Activated CD4-positive, alpha-beta T cell treated with anti-CD3 and anti-CD28 coated beads, Interleukin-2, Interleukin-4, amounts not matched to agents 100 ng/mL and 50 ng/mL, durations not matched to agents 16 hours and 8 hours (primary cell): Measurements from ENCODE around the gene MRPS5.

Experiments used
- DNase-seq: peaks from one replicate; pipeline ENCODE4 v3.0.0-alpha.2; 2020; ENCODE audit warnings: low spot score

MRPS5 gene

DNA sequence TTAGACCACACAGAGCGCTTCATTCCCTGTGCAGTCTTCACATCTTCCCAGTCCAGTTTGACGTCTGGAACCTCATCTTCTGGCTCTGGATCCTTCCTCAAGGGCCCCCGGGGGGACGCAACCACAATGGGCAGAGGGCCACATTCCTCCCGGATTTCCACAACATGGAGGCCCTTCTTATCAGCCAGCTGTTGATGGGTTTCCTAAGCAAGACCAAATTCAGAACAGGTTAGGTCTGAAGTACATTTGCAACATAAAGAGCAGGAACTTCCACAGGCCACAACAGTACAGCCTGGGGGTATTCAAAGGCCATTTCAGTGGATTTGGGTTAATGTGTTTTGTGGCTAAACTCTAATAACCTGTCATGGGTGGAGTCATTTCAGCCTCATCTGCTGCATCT, 34.2 kb downstream of the MRPS5 start:
- DNase-seq = no peak

GRCh38 chr2:95086017-95086416, 35.6 kb downstream of the MRPS5 start:
- no peak for DNase-seq

- no peak for DNase-seq
Observed at GRCh38 chr2:95082477-95082876, 39.1 kb downstream of the MRPS5 start.

DNA sequence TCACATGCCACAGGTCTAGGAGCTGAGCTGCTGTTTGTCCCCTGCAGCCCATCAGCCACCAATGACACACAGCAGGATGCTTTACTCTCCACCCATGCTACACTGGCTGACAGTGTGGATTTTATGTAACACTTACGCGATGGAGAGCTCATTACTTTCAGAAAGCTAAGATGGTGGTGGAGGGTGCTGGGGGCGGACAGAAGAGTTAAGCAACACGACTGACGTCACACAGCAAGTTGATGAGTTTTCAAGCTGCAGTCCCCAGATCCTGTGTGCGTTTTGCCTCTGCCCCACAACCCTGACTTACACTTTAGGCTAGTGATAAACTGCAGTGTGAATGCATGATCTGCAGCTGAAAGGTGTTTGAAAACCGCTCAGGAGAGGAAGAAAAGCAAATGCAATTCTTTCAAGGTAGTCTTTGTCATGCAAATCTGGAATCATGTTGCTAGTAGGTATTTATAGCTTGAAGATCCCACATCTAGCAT, 42.4 kb downstream of the MRPS5 start:
- peak; percentile 11 for DNase-seq

DNA sequence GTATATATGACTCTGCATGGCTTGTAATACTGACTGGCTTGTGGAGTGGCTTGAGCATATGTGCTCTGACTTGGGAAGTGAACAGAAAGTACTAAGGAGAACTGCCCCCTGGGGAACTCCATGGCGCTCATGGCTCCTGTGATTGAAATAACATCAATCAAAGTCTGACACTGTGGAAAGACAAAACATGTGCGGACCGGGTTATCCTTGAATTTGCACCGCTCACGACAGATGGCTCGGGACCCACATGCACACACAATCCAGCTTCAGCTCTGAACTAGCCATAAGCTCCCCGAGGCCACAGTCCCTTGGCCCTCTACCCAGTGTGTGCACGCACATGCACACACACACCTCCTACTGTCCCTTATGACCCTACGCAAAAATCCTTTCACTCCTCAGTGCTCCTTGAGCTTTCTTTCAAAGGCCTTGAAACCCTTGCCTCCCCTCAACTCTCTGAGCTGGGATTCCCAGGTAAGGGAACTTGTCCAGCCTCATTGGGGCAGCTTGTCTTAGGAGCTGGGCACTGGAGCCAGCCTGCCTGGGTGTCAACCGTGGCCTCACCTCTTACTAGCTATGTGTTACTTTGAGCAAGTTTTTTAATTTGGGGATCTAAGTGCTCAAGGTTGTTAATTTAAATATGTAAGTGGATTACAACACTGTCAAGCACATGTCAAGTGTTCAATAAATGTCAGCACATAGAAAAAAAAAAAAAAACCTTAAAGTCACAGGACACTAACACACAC, 43.6 kb downstream of the MRPS5 start:
- DNase-seq = no peak

DNA sequence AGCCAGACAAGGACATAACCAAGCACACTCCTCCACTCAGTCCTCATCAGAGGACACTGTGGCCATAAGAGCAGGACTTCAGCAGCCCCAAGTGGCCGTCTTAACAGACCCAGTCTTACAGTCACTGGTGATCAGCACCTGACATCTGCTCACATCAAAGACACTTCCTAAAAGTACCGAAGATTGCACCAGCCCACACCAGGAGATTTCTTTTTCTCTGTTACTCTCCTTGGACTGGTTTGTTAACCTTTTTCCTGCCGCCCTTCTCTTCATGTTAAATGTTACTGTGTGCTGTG, 44.1 kb downstream of the MRPS5 start:
- no peak for DNase-seq

GRCh38 chr2:95076705-95077529, 44.7 kb downstream of the MRPS5 start:
- peak; percentile 82 for DNase-seq

DNA sequence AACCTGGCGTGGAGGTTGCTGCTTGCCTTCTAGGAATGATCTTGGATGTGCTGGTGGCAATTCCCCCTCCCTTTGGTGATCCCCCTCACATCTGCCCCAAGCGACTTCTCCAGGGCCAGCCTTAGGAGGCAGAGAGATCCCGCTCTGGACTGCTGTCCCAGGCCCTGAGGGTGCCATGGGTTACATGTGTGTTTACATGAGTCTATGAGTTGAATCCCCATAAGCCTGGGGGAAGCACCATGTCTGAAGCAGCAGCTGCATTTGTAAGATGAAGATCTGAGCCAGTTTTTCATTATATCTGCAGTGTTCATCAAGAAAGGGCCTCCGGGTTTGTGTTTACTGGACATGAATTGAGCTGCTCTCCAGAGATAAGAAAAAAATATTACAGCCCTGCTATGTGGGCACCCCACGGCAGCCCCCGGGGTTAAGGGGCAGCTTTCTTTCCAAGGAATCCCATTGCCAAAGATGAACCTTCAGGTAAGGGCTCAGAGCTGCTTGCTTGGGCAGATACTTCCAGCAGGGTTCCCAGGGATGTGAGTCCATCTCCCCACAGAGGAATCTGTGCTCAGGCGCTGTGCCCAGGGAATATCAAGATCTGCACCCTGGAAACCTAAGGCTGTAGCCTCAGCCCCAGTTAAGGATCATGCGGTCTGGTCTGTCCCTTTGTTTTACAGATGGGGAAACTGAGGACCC, 46.0 kb downstream of the MRPS5 start:
- no peak for DNase-seq

- DNase-seq = peak; percentile 71
Observed at GRCh38 chr2:95074663-95075439, 46.8 kb downstream of the MRPS5 start.

DNA sequence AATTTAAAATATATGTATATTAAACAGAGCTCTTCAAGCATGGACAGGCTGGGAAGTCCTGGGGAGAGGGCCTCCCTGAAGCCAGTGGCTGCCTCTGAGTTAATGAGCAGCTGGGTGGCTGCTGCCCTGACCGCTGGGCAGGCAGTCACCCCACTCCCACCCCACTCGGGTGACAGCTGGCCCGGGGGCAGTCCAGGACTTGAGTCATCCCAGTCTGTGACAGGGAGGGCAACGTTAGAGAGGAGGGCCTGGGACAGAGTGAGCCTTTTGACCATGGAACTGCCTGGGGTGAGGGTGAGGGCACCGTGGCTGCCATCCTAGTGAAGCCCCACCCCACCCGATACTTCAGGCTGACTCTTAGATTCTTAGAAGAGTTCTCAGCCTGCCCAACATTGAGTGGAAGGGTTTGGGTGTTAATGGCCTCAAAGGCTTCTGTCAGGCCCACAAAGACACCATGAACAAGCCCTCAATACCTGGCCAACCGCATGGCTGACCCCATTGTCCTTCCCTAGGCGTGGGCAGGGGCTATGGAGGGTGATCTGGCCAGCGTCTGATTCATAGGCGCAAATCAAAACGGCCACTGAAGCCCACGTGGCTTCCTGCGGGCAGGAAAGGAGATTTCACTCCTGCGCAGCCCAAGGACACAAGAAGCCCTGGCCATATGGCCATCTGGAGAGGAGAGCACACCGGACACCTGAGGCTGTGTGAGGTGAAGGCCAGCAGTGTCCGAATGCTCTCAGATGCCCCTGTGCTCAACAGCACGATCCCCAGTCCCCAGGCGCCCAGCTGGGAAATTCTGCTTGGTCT, 47.5 kb downstream of the MRPS5 start:
- DNase-seq = no peak

- no peak for DNase-seq
Observed at GRCh38 chr2:95072424-95072823, 49.2 kb downstream of the MRPS5 start.

DNA sequence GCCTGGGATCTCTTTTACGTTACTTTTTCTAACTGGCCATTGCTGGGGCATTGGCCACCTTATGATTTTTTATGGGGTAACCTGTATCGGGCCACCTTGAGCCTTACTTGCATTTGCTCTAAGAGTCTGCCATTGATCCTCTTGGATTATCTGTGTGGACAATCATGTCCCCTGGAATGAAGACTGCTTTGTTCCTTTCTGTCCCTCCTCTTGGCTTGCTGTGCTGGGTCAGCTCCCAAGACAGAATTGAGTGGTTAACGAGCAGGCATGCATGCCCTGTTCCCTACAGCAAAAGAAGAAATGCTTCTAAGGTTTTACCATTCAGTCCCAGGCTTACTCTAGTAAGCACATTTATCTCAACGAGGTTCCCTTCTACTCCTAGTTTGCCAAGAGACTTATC, 49.8 kb downstream of the MRPS5 start:
- no peak for DNase-seq

GRCh38 chr2:95069465-95069864, 52.1 kb downstream of the MRPS5 start:
- no peak for DNase-seq

DNA sequence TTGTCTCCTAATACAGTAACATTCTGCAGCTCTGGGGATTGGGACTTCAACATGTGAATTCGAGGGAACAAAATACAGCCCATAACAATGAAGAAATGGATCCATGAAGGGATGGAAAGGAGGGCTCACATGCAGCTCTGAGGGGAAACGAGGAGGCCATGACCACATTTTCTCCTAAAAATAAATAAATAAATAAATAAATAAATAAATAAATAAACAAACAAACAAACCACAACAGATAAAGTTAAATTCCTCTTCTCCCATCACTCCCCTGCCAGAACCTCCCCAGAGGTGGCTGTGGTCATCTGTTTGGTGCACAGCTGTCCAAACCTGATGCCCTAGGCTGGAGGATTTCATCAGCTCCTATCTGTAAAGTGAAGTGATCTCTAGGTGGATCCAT, 53.4 kb downstream of the MRPS5 start:
- DNase-seq = no peak

DNA sequence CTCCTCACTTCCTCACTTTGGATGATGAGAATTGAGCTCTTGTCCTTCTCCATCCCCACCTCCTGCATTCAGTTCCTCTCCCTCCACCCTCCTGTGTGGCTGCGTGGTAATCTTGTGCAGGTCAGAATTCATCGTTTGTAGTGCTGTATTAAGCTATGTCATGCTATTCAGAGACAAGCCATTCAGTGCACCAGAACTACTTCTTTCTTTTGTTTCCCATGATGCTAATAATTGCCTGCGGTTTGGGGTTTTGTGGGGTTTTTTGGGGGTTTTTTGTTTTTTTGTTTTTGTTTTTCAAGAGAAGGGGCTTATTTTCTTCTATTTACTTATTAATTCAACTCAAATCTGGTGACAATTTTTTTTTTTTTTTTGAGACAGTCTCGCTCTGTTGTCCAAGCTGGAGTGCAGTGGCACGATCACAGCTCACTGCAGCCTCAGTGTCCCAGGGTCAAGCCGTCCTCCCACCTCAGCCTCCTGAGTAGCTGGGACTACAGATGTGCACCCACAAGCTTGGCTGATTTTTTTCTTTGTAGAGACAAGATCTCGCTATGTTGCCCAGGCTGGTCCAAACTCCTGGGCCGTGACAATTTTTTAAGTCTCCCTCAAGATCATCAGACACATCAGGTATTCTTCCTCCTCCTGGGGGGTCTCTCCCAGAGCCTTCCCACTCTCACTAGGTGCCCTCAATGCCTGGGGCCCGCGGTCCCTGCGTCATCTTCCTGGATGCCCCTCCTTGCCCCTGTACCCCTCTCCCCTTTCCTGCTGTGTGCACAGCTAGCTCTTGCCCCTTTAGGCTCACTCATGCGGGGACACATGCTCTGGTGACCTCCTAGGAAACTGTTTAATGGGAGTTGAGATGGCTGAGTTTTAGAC, 58.3 kb downstream of the MRPS5 start:
- DNase-seq = no peak

GRCh38 chr2:95062242-95063085, 59.1 kb downstream of the MRPS5 start:
- DNase-seq = no peak

- DNase-seq = no peak
Observed at GRCh38 chr2:95061601-95062183, 59.9 kb downstream of the MRPS5 start.

- no peak for DNase-seq
Observed at GRCh38 chr2:95061119-95061512, 60.5 kb downstream of the MRPS5 start.
